H1 (cell line): ENCODE data around the gene PTPRO. TPM values are rescaled to one million over a fixed set of nuclear protein-coding genes. Genes with fewer than 3 reads are reported as not detected.

ENCODE experiments used
- CTCF ChIA-PET: fragments of 300-600 bp; sonication (Branson Sonifier 250); formaldehyde crosslinking; loops from one replicate; lab custom pipeline; 2021; ENCODE audit not compliant: partially characterized antibody; lab: Charles Lee
- POLR2A ChIA-PET: fragments of 300-600 bp; sonication (Branson Sonifier 250); formaldehyde crosslinking; loops from one replicate; lab custom pipeline; 2021; ENCODE audit warnings: inconsistent platforms; ENCODE audit not compliant: partially characterized antibody; lab: Charles Lee
- DNase-seq, 2 experiments: peaks; one replicate each; pipeline versions ENCODE4 v3.0.0 to v3.0.0-alpha.2; 2010 to 2022; ENCODE audit warnings: low spot score in 2 of 2, low read depth in 1 of 2, mixed read lengths in 1 of 2
- FAIRE-seq: peaks from 2 replicates; lab custom pipeline; 2011; peaks lifted over from hg19 to GRCh38; lab: Jason Lieb, UNC
- H2AFZ ChIP-seq: 2 replicates; pipeline ENCODE4 v1.8.1; 2012; ENCODE audit warnings: low read length, inconsistent platforms
- H2AK5ac ChIP-seq: 2 replicates; pipeline ENCODE4 v1.6.1; 2013; ENCODE audit warnings: low read depth, low read length
- H2BK120ac ChIP-seq: replicated peaks from 2 replicates; pipeline ENCODE3; 2013; ENCODE audit warnings: low read depth, low read length, inconsistent platforms
- H2BK12ac ChIP-seq: 2 replicates; pipeline ENCODE4 v1.6.1; 2013; ENCODE audit warnings: low read depth, low read length
- H2BK15ac ChIP-seq: 2 replicates; pipeline ENCODE4 v1.6.1; 2013; ENCODE audit warnings: low read length
- H2BK20ac ChIP-seq: 2 replicates; pipeline ENCODE4 v1.6.1; 2013; ENCODE audit warnings: low read length
- H2BK5ac ChIP-seq: 2 replicates; pipeline ENCODE4 v1.6.1; 2013; ENCODE audit warnings: low read depth, low read length
- H3K14ac ChIP-seq: 2 replicates; pipeline ENCODE4 v1.6.1; 2013; ENCODE audit warnings: inconsistent platforms; ENCODE audit not compliant: insufficient read length
- H3K18ac ChIP-seq: 2 replicates; pipeline ENCODE4 v1.6.1; 2013; ENCODE audit warnings: low read length; ENCODE audit errors: extremely low read depth
- H3K23ac ChIP-seq: 2 replicates; pipeline ENCODE4 v1.6.1; 2013; ENCODE audit warnings: inconsistent platforms; ENCODE audit not compliant: insufficient read length
- H3K23me2 ChIP-seq: 2 replicates; pipeline ENCODE4 v1.6.1; 2013; ENCODE audit warnings: low read depth, low read length
- H3K27ac ChIP-seq: 2 replicates; pipeline ENCODE4 v1.6.1; 2011; ENCODE audit warnings: low read depth, low read length, inconsistent platforms
- H3K27me3 ChIP-seq, 4 experiments: replicated peaks in 1 of 4; 1 replicate in 1 of 4; 2 replicates in 3 of 4; pipeline versions ENCODE4 v1.6.1 to v1.8.1; 2011 to 2013; ENCODE audit warnings: low read length in 3 of 4, mild to moderate bottlenecking in 3 of 4, inconsistent platforms in 2 of 4, mixed read lengths in 2 of 4, moderate library complexity in 1 of 4; ENCODE audit not compliant: control insufficient read depth in 3 of 4, insufficient read depth in 3 of 4; ENCODE audit errors: extremely low read depth in 1 of 4
- H3K36me3 ChIP-seq, 4 experiments: 2 replicates each; pipeline versions ENCODE4 v1.6.1 to v1.8.1; 2011 to 2013; ENCODE audit warnings: mild to moderate bottlenecking in 4 of 4, low read length in 3 of 4, moderate library complexity in 2 of 4, control low read depth in 1 of 4, inconsistent platforms in 1 of 4; ENCODE audit not compliant: insufficient read depth in 4 of 4, control insufficient read depth in 2 of 4
- H3K4ac ChIP-seq: replicated peaks from 2 replicates; pipeline ENCODE3; 2013; ENCODE audit warnings: low read length, low read depth, mixed read lengths, inconsistent platforms; ENCODE audit not compliant: insufficient read length
- H3K4me1 ChIP-seq, 4 experiments: replicated peaks in 1 of 4; 1 replicate in 1 of 4; 2 replicates in 3 of 4; pipeline versions ENCODE4 v1.6.1 to v1.8.1; 2011 to 2013; ENCODE audit warnings: low read length in 3 of 4, inconsistent platforms in 2 of 4, mixed read lengths in 1 of 4; ENCODE audit not compliant: insufficient read depth in 4 of 4, control insufficient read depth in 3 of 4
- H3K4me2 ChIP-seq, 2 experiments: 2 replicates each; pipeline versions ENCODE4 v1.6.1 to v1.8.1; 2011 to 2013; ENCODE audit warnings: low read depth in 2 of 2, low read length in 2 of 2, control low read depth in 1 of 2, inconsistent platforms in 1 of 2, mild to moderate bottlenecking in 1 of 2; ENCODE audit not compliant: insufficient read depth in 1 of 2
- H3K4me3 ChIP-seq, 4 experiments: fragments of 200-600, 300-600 bp in 1 of 4; sonication (generic), shearing (Covaris generic), sonication (Bioruptor Twin) in 1 of 4; 2 replicates each; pipeline versions ENCODE4 v1.5.1 to v1.8.1; 2011 to 2016; ENCODE audit warnings: low read length in 4 of 4, low read depth in 3 of 4, control low read depth in 2 of 4, inconsistent platforms in 2 of 4, mild to moderate bottlenecking in 2 of 4, mixed read lengths in 1 of 4, moderate library complexity in 1 of 4; ENCODE audit not compliant: insufficient read depth in 2 of 4; ENCODE audit errors: extremely low read depth in 1 of 4
- H3K56ac ChIP-seq: replicated peaks from 2 replicates; pipeline ENCODE3; 2013; ENCODE audit warnings: low read depth, mild to moderate bottlenecking, mixed read lengths, low read length, inconsistent platforms; ENCODE audit not compliant: insufficient read length
- H3K79me1 ChIP-seq: 2 replicates; pipeline ENCODE4 v1.6.1; 2013; ENCODE audit warnings: low read depth, low read length, control low read depth
- H3K79me2 ChIP-seq, 2 experiments: 2 replicates each; pipeline versions ENCODE4 v1.6.1 to v1.8.1; 2012 to 2013; ENCODE audit warnings: low read length in 2 of 2, mild to moderate bottlenecking in 2 of 2, inconsistent platforms in 1 of 2; ENCODE audit not compliant: insufficient read depth in 2 of 2, control insufficient read depth in 1 of 2
- H3K9ac ChIP-seq, 4 experiments: replicated peaks in 1 of 4; 1 replicate in 1 of 4; 2 replicates in 3 of 4; pipeline versions ENCODE4 v1.6.1 to v1.8.1; 2011 to 2013; ENCODE audit warnings: low read depth in 3 of 4, low read length in 3 of 4, control low read depth in 2 of 4, mild to moderate bottlenecking in 2 of 4, moderate library complexity in 2 of 4, inconsistent platforms in 1 of 4; ENCODE audit errors: extremely low read depth in 1 of 4
- H3K9me3 ChIP-seq, 2 experiments: 2 replicates each; pipeline versions ENCODE4 v1.6.1 to v1.8.1; 2012 to 2013; ENCODE audit warnings: mild to moderate bottlenecking in 2 of 2, moderate library complexity in 2 of 2, control low read depth in 1 of 2, inconsistent platforms in 1 of 2, low read depth in 1 of 2, low read length in 1 of 2, mixed read lengths in 1 of 2; ENCODE audit not compliant: insufficient read depth in 2 of 2
- H4K20me1 ChIP-seq, 2 experiments: replicated peaks in 1 of 2; 2 replicates each; pipeline versions ENCODE3 to v1.8.1; 2011 to 2013; ENCODE audit warnings: inconsistent platforms in 2 of 2, low read length in 2 of 2, mild to moderate bottlenecking in 1 of 2; ENCODE audit not compliant: insufficient read depth in 2 of 2, control insufficient read depth in 1 of 2
- H4K5ac ChIP-seq: 2 replicates; pipeline ENCODE4 v1.6.1; 2013; ENCODE audit warnings: low read length, low read depth, mixed read lengths, inconsistent platforms; ENCODE audit not compliant: insufficient read length
- H4K8ac ChIP-seq: 2 replicates; pipeline ENCODE4 v1.8.0; 2013; ENCODE audit warnings: mild to moderate bottlenecking, moderate library complexity, low read length, inconsistent platforms; ENCODE audit not compliant: insufficient read depth; ENCODE audit errors: extremely low read depth
- H4K91ac ChIP-seq: replicated peaks from 2 replicates; pipeline ENCODE3; 2013; ENCODE audit warnings: low read length, mixed read lengths, inconsistent platforms; ENCODE audit not compliant: insufficient read length
- BACH1 ChIP-seq: IDR thresholded peaks from 2 replicates; pipeline ENCODE4 v1.6.1; 2012; ENCODE audit warnings: low read length, improper control_type of control experiment
- CBX8 ChIP-seq: fragments of 300-800, 300-1000 bp; sonication (generic); IDR thresholded peaks from 2 replicates; pipeline ENCODE4 v1.7.1; 2016; ENCODE audit warnings: low read depth, low read length, borderline replicate concordance
- CREB1 ChIP-seq: IDR thresholded peaks from 2 replicates; pipeline ENCODE4 v1.6.1; 2012; ENCODE audit warnings: inconsistent platforms
- EZH2 ChIP-seq: fragments of 200-600 bp; sonication (generic); IDR thresholded peaks from 2 replicates; pipeline ENCODE4 v1.7.1; 2012; ENCODE audit warnings: low read depth, mild to moderate bottlenecking, moderate library complexity, low read length, inconsistent platforms; ENCODE audit not compliant: severe bottlenecking
- FOSL1 ChIP-seq: IDR thresholded peaks from 2 replicates; pipeline ENCODE4 v1.6.1; 2011; ENCODE audit warnings: mild to moderate bottlenecking, low read depth, low read length, moderate library complexity; ENCODE audit not compliant: insufficient read depth
- RAD21 ChIP-seq, 2 experiments: IDR thresholded peaks in 1 of 2; conservative IDR thresholded peaks in 1 of 2; 2 replicates each; pipeline ENCODE4 v1.6.1; 2011; ENCODE audit warnings: low read depth in 2 of 2, low read length in 2 of 2, improper control_type of control experiment in 1 of 2, inconsistent platforms in 1 of 2, mild to moderate bottlenecking in 1 of 2, moderate library complexity in 1 of 2
- RFX5 ChIP-seq: IDR thresholded peaks from 2 replicates; pipeline ENCODE4 v1.6.1; 2011; ENCODE audit warnings: low read depth, low read length, improper control_type of control experiment, borderline replicate concordance
- WGBS, 2 experiments: shearing (Covaris generic) in 1 of 2; methylation state at CpG; one replicate each; pipeline versions ENCODE4 v1.1.6 to v1.1.7; 2013 to 2015; ENCODE audit warnings: low lambda C conversion rate in 2 of 2, mixed read lengths in 2 of 2, inconsistent platforms in 1 of 2, low coverage in 1 of 2, missing lambda C conversion rate in 1 of 2; ENCODE audit not compliant: insufficient replicate concordance in 2 of 2, insufficient coverage in 1 of 2, insufficient read length in 1 of 2; ENCODE audit errors: extremely low coverage in 1 of 2, missing lambda C conversion rate in 1 of 2; 5-methylcytosine and 5-hydroxymethylcytosine counted together
- polyA plus RNA-seq, 7 experiments: library from polyadenylated mRNA; depleted of rRNA in 3 of 7; stranded (reverse) in 5 of 7; unstranded in 2 of 7; fragments of >200 nt in 5 of 7; fragments of 200-250 nt in 2 of 7; gene quantifications; 1 replicate in 5 of 7; 2 replicates in 1 of 7; 4 replicates in 1 of 7; pipeline versions ENCODE4 v1.2.1 to v1.2.3, GENCODE V29; 2011 to 2013; ENCODE audit warnings: missing spikeins in 2 of 7, mixed read lengths in 2 of 7
- total RNA-seq: library from RNA; stranded (reverse); fragmentation: NEBNext Ultra II Directional; extraction: Animal tissue kit (Norgen Biotek cat#: 25700); gene quantifications from 2 replicates; pipeline ENCODE4 v1.2.1, GENCODE V29; 2021
- TF ChIP-seq, protein P1 (sequence below): IDR thresholded peaks from 2 replicates; pipeline ENCODE4 v1.6.1; 2011; ENCODE audit warnings: low read length, improper control_type of control experiment
- TF ChIP-seq, protein P2 (sequence below), 3 experiments: IDR thresholded peaks; 1 replicate in 2 of 3; 2 replicates in 1 of 3; pipeline versions ENCODE4 v1.5.1 to v1.6.1; 2011; ENCODE audit warnings: low read length in 3 of 3, mild to moderate bottlenecking in 3 of 3, inconsistent platforms in 2 of 3, low read depth in 1 of 3, moderate library complexity in 1 of 3; ENCODE audit not compliant: insufficient read depth in 1 of 3; ENCODE audit errors: control extremely low read depth in 1 of 3

Gene PTPRO
- total and polyA plus RNA-seq, 2 of the 8 experiments (the other 6 are each of a cell fraction or from before 2014, with no cell fraction given): 0.73 to 1.7 TPM

DNA sequence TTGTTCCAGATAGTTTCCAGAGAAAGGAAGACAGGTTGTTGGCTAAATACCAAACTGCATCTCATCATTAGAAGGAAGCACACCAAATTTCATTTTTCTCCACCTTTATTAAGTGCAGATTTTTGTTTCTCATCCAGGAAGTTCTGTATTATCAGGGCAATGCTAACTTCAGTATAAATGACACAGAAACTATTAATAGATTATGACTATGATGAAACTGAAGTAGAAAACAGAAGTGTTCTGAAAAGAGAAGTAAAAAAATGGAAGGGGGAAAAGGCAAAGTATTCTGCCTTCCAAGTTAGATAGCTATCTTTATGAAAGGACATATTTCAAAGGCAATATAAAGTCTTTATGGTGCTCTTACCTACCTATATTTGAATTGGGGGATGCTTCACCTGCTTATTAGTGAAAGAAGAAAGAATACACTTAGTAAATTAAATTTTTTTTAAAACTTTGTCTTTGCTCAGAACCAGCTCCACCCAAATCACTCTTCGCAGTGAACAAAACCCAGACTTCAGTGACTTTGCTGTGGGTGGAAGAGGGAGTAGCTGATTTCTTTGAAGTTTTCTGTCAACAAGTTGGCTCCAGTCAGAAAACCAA, 223.9 kb downstream of the PTPRO start:
- Histone ChIP-seq H3K4me2 (no peak overlapping the region), H3K23me2 (no peaks in the 10 kb centered on the region), H3K79me2 (no peaks in the 10 kb centered on the region), H3K14ac (no peak overlapping the region), H3K36me3 (no peaks in the 10 kb centered on the region), H3K18ac (no peak overlapping the region), H3K27me3 (no peaks in the 10 kb centered on the region), H2AK5ac (no peak overlapping the region), H4K91ac (no peak overlapping the region), H3K4ac (no peak overlapping the region), H2BK20ac (no peak overlapping the region), H3K4me1 (no peaks in the 10 kb centered on the region), H4K8ac (no peak overlapping the region), H4K20me1 (no peaks in the 10 kb centered on the region), H2AFZ (no peak overlapping the region), H3K79me1 (no peaks in the 10 kb centered on the region), H2BK5ac (no peak overlapping the region), H2BK120ac (no peak overlapping the region), H3K4me3 (no peak overlapping the region), H2BK12ac (no peak overlapping the region), H3K56ac (no peak overlapping the region), H3K23ac (no peak overlapping the region), H3K27ac (no peak overlapping the region), H3K9ac (no peak overlapping the region), H3K9me3 (no peaks in the 10 kb centered on the region), H4K5ac (no peak overlapping the region), H2BK15ac (no peak overlapping the region)
- DNase-seq: no peak
- no peak for FAIRE-seq
- WGBS, 2 experiments: 100% methylated on average over 1 of the region's 1 CpG; no CpG with 5 or more reads in 1 of the 2 experiments
- TF ChIP-seq CREB1 (no peak), CBX8 (no peak), RFX5 (no peak), EZH2 (no peak), FOSL1 (no peak), BACH1 (no peak), RAD21 (IDR thresholded peaks at IDR 0.05 in 1 of 2, conservative IDR thresholded peaks at IDR 0.05 in 1 of 2; ENCODE audit: low read depth in 2 of 2, low read length in 2 of 2) (no peak)
- TF ChIP-seq, protein P1, sequence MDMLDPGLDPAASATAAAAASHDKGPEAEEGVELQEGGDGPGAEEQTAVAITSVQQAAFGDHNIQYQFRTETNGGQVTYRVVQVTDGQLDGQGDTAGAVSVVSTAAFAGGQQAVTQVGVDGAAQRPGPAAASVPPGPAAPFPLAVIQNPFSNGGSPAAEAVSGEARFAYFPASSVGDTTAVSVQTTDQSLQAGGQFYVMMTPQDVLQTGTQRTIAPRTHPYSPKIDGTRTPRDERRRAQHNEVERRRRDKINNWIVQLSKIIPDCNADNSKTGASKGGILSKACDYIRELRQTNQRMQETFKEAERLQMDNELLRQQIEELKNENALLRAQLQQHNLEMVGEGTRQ: no peak
- TF ChIP-seq, protein P2, sequence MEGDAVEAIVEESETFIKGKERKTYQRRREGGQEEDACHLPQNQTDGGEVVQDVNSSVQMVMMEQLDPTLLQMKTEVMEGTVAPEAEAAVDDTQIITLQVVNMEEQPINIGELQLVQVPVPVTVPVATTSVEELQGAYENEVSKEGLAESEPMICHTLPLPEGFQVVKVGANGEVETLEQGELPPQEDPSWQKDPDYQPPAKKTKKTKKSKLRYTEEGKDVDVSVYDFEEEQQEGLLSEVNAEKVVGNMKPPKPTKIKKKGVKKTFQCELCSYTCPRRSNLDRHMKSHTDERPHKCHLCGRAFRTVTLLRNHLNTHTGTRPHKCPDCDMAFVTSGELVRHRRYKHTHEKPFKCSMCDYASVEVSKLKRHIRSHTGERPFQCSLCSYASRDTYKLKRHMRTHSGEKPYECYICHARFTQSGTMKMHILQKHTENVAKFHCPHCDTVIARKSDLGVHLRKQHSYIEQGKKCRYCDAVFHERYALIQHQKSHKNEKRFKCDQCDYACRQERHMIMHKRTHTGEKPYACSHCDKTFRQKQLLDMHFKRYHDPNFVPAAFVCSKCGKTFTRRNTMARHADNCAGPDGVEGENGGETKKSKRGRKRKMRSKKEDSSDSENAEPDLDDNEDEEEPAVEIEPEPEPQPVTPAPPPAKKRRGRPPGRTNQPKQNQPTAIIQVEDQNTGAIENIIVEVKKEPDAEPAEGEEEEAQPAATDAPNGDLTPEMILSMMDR (IDR thresholded peaks at IDR 0.05; ENCODE audit: control extremely low read depth in 1 of 3, insufficient read depth in 1 of 3, low read depth in 1 of 3, low read length in 3 of 3): no peak
- POLR2A ChIA-PET: no interaction called here
- CTCF ChIA-PET: interaction anchor here (0.6 to 5.8 kb wide), 6 partner anchors 9 to 551 kb away, joined by 3 to 26 read pairs (median 4); no protein-coding TSS in a partner anchor
